ENCODE data around the gene GARIN5B. TPM values are rescaled to one million over a fixed set of nuclear protein-coding genes. Genes with fewer than 3 reads are reported as not detected.

The GARIN5B gene
- total and polyA plus RNA-seq, 2 experiments from 2014 or later: not detected

DNA sequence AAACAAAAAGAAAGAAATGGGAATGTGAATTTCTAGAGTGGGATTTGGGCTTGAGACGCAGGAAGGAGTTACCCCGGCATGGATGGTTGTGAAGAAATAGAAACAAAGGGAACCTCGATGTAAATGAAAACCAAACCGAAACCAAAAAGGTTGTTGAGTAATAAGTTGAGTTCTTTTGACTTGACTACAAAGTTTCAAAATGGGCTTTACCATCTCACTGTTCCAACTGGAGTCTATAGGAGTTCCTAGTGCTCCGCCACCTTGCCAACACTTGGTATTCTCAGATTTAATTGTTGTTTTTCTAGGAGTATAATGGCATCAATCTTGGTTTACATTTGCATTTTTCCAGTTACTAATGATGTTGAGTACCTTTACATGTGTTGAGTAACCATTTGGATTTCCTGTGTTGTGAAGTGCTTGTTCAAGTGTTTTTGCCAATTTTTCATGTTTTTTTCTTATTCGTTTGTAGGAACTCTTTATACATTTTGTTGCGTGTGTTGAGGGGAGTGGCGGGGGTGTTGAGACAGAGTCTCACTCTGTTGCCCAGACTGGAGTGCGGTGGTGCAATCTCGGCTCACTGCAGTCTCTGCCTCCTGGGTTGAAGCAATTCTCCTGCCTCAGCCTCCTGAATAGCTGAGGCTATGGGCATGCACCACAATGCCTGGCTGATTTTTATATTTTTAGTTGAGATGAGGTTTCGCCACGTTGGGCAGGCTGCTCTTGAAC lies 35.3 kb upstream of the GARIN5B start:
- Histone ChIP-seq H3K27me3 (replicated peaks; ENCODE audit: insufficient read depth) (no peaks in the 10 kb centered on the region), H3K36me3 (ENCODE audit: low read depth) (peaks cover 4% of the 10 kb centered on the region; the same call in 1 of the 2 replicates), H3K9me2 (ENCODE audit: insufficient read depth) (no peaks in the 10 kb centered on the region), H3K4me3 (no peak overlapping the region), H2AFZ (no peak overlapping the region), H4K20me1 (ENCODE audit: insufficient read depth) (no peaks in the 10 kb centered on the region; the same call in 1 of the 2 replicates), H3F3A (ENCODE audit: insufficient read depth) (peaks cover 48% of the 10 kb centered on the region), H3K27ac (no peak overlapping the region), H3K79me2 (ENCODE audit: insufficient read depth) (peaks cover 15% of the 10 kb centered on the region), H3K9me3 (ENCODE audit: low read depth) (no peaks in the 10 kb centered on the region), H3K4me1 (ENCODE audit: insufficient read depth) (no peaks in the 10 kb centered on the region), H3K4me2 (ENCODE audit: unreplicated experiment) (no peak overlapping the region), H3K9ac (no peak overlapping the region)
- WGBS, 2 experiments (ENCODE audit: low coverage in 1 of 2, low lambda C conversion rate in 2 of 2, missing lambda C conversion rate in 2 of 2): 93 to 94% methylated on average over 12 of the region's 12 CpGs
- no peak for DNase-seq
- no peak for TF ChIP-seq EZH2 (IDR thresholded peaks at IDR 0.05; ENCODE audit: insufficient read depth, poor library complexity, severe bottlenecking)
- no peak for TF ChIP-seq EZH2phosphoT487 (IDR thresholded peaks at IDR 0.05; ENCODE audit: insufficient read depth, low read depth)
- in situ Hi-C loops (cut with MboI): no loop called here

GRCh38 chr19:55392820-55393761 lies 30.0 kb upstream of the GARIN5B start:
- in situ Hi-C loops (cut with MboI): no loop called here
- Histone ChIP-seq H3K9ac (no peak overlapping the region), H3K27ac (no peak overlapping the region), H3K4me1 (ENCODE audit: insufficient read depth) (peaks cover 10% of the 10 kb centered on the region; the same call in 1 of the 2 replicates), H3K4me3 (no peak overlapping the region), H3K36me3 (ENCODE audit: low read depth) (peaks cover 13% of the 10 kb centered on the region; the same call in 1 of the 2 replicates), H4K20me1 (ENCODE audit: insufficient read depth) (peaks cover 7% of the 10 kb centered on the region; the same call in 1 of the 2 replicates), H2AFZ (no peak overlapping the region), H3K27me3 (replicated peaks; ENCODE audit: insufficient read depth) (no peaks in the 10 kb centered on the region), H3K79me2 (ENCODE audit: insufficient read depth) (peaks cover 32% of the 10 kb centered on the region), H3K9me3 (ENCODE audit: low read depth) (no peaks in the 10 kb centered on the region), H3F3A (ENCODE audit: insufficient read depth) (peaks cover 48% of the 10 kb centered on the region), H3K4me2 (ENCODE audit: unreplicated experiment) (no peak overlapping the region), H3K9me2 (ENCODE audit: insufficient read depth) (no peaks in the 10 kb centered on the region)
- 80 to 86% methylated on average over 15 to 18 of the region's 18 CpGs for WGBS, 2 experiments (ENCODE audit: low coverage in 1 of 2, low lambda C conversion rate in 2 of 2, missing lambda C conversion rate in 2 of 2)
- no peak for DNase-seq
- no peak for TF ChIP-seq EZH2phosphoT487 (IDR thresholded peaks at IDR 0.05; ENCODE audit: insufficient read depth, low read depth)
- no peak for TF ChIP-seq EZH2 (IDR thresholded peaks at IDR 0.05; ENCODE audit: insufficient read depth, poor library complexity, severe bottlenecking)

DNA sequence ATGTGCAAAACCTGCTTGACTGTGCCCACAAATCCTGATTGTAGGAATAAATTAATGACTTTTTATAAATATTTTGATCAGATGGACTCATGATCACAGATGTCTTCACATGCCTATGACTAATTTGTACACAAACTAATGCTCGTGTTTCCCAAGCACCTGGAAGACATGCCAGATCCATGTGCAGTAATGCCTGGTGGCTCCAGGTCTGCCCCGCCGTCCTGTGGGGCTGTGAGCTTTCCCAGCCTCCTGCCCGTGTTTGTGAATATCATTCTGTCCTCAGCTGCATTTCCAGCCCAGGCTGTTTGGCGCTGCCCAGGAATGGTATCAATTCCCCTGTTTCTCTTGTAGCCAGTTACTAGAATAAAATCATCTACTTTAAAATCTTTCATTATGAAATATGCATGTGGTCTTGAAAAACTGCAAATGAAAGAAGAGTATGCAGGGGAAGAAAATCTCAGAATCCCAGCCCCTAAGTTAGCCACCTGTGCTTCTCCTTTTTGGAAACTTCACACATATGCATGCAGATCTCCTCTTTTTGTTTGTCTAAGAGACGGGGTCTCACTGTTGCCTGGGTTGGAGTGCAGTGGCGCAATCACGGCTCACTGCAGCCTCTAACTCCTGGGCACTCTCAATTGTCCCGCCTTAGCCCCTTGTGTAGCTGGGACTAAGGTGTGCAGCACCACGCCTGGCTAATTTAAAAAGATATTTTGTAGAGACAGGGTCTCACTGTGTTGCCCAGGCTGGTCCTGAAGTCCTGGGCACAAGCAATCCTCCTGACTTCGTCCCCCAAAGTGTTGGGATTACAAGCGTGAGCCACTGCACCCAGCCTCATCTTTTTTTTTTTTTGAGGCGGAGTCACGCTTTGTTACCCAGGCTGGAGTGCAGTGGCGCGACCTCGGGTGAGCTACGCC lies 28.9 kb upstream of the GARIN5B start:
- H2AFZ ChIP-seq: no peak overlapping the region
- H3K9me3 ChIP-seq (ENCODE audit: low read depth): no peaks in the 10 kb centered on the region
- peaks cover 20% of the 10 kb centered on the region; the same call in 1 of the 2 replicates for H3K4me1 ChIP-seq (ENCODE audit: insufficient read depth)
- peaks cover 44% of the 10 kb centered on the region for H3F3A ChIP-seq (ENCODE audit: insufficient read depth)
- no peak for TF ChIP-seq EZH2phosphoT487 (IDR thresholded peaks at IDR 0.05; ENCODE audit: insufficient read depth, low read depth)
- no peak for TF ChIP-seq EZH2 (IDR thresholded peaks at IDR 0.05; ENCODE audit: insufficient read depth, poor library complexity, severe bottlenecking)
- in situ Hi-C loops (cut with MboI): no loop called here
- no peaks in the 10 kb centered on the region for H3K9me2 ChIP-seq (ENCODE audit: insufficient read depth)
- H3K4me3 ChIP-seq: no peak overlapping the region
- no peak overlapping the region for H3K4me2 ChIP-seq (ENCODE audit: unreplicated experiment)
- H3K9ac ChIP-seq: no peak overlapping the region
- peaks cover 24% of the 10 kb centered on the region; the same call in 1 of the 2 replicates for H3K36me3 ChIP-seq (ENCODE audit: low read depth)
- H3K27me3 ChIP-seq (replicated peaks; ENCODE audit: insufficient read depth): no peaks in the 10 kb centered on the region
- H3K79me2 ChIP-seq (ENCODE audit: insufficient read depth): peaks cover 43% of the 10 kb centered on the region
- DNase-seq: peak; percentile 66
- WGBS, 2 experiments (ENCODE audit: low coverage in 1 of 2, low lambda C conversion rate in 2 of 2, missing lambda C conversion rate in 2 of 2): 73 to 76% methylated on average over 18 of the region's 18 CpGs
- H4K20me1 ChIP-seq (ENCODE audit: insufficient read depth): peaks cover 12% of the 10 kb centered on the region; the same call in 1 of the 2 replicates
- H3K27ac ChIP-seq: 0 out of 2 replicates have a peak overlapping the region, but pooled peaks have one; percentile 17
